Measurements from ENCODE around the gene DAND5. TPM values are rescaled to one million over a fixed set of nuclear protein-coding genes. Genes with fewer than 3 reads are reported as not detected.

Gene DAND5
- total and polyA plus RNA-seq, 10 of the 15 experiments (the other 5 are each of a cell fraction or from before 2014, with no cell fraction given), result 0.06 to 0.15 (median 0.12) TPM; not detected in 5

DNA sequence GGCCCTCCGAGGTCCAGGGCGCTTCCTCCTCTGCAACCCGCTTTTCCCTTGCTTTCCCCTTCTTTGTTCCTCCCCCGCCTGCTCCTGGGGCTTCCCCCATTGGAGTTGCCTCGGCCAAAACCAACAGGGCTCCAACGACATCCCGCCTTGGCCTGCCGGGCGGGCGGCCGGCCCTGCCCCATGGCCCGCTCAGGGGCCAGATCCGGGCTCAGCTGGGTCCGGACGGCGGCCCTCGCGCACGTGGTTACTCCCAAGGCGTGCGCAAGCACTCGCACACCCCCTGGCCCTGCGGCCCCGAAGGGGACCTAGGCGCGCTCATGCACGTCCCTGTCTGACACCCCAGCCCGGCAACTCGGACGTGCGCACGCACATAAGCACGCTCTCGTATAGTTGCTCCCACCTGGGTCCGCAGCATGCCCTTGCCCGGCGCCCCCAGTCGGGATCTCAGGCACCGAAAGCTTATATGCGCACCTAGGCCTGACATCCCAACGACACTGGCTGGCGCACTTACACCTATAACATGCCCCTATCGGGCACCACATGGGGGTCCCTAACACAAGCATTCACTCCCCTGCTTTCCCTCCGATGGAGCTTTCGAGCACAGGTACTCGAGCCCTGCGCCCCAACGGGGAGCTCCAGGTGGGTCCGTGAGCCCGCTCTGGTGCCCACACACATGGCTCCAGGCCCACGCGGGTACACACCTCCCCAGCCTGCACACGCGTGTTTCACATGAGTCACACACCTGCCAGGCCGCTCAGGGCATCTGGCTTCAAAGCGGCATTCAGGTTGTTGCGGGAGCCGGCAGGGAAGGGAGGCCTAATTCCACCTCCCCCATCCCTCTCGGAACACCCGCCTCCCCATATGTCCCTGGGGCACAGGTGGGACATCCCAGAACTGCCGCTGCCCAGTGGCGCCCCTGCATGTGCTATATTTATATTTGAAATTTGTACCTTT is 40.9 kb downstream of the DAND5 start:
- Histone ChIP-seq H3K9me3 (replicated peaks; ENCODE audit: control insufficient read depth, insufficient read depth, low read length) (no peaks in the 10 kb centered on the region), H3K4me2 (ENCODE audit: control insufficient read depth, insufficient read depth) (no peak overlapping the region), H3K9ac (ENCODE audit: control insufficient read depth, insufficient read depth, low read length) (no peak overlapping the region), H3K27me3 (replicated peaks in 1 of 2; ENCODE audit: control insufficient read depth in 2 of 2, insufficient read depth in 2 of 2, low read length in 1 of 2) (peaks cover 13 to 30% of the 10 kb centered on the region in 2 experiments), H4K20me1 (ENCODE audit: control insufficient read depth, insufficient read depth) (no peaks in the 10 kb centered on the region), H3K36me3 (ENCODE audit: control insufficient read depth in 2 of 2, insufficient read depth in 2 of 2, low read length in 1 of 2) (no peaks in the 10 kb centered on the region), H3K27ac (ENCODE audit: control insufficient read depth, insufficient read depth) (no peak overlapping the region), H2AFZ (ENCODE audit: control insufficient read depth, low read depth, low read length) (no peak overlapping the region), H3K4me1 (ENCODE audit: control insufficient read depth, insufficient read depth, low read length) (peaks cover 6% of the 10 kb centered on the region; the same call in 1 of the 2 replicates), H3K79me2 (ENCODE audit: control insufficient read depth, insufficient read depth, low read length) (no peaks in the 10 kb centered on the region), H3K4me3 (no peak overlapping the region)
- 79% methylated on average over 47 of the region's 62 CpGs for WGBS (ENCODE audit: insufficient coverage, insufficient replicate concordance, low lambda C conversion rate, missing lambda C conversion rate)
- intact Hi-C loops (cut with micrococcal nuclease; ENCODE audit: unreplicated experiment), result no loop called here
- ChIA-PET RAD21 (ENCODE audit: unreplicated experiment) (no interaction called here), CTCF (interaction anchor here (0.7 kb wide), 1 partner anchor 51 kb away, joined by 3 read pairs; no protein-coding TSS in a partner anchor), POLR2A (no interaction called here), SMC1A (ENCODE audit: uncharacterized antibody, unreplicated experiment) (no interaction called here)
- ATAC-seq (no peak), FAIRE-seq (no peak), DNase-seq (ENCODE audit: low read depth, low spot score) (no peak)
- in situ Hi-C loops (cut with MboI), result no loop called here
- TF ChIP-seq BHLHE40 (IDR thresholded peaks at IDR 0.05; ENCODE audit: borderline replicate concordance in 1 of 2, low read depth in 2 of 2, low read length in 1 of 2) (peak in 1 of 2 experiments; percentile 10; a peak in 1 of 4 replicates), EZH2 (IDR thresholded peaks at IDR 0.05; ENCODE audit: borderline replicate concordance, control insufficient read depth, low read depth, low read length) (no peak)
- BruUV-seq (replicated peaks), result no TSS peak

DNA sequence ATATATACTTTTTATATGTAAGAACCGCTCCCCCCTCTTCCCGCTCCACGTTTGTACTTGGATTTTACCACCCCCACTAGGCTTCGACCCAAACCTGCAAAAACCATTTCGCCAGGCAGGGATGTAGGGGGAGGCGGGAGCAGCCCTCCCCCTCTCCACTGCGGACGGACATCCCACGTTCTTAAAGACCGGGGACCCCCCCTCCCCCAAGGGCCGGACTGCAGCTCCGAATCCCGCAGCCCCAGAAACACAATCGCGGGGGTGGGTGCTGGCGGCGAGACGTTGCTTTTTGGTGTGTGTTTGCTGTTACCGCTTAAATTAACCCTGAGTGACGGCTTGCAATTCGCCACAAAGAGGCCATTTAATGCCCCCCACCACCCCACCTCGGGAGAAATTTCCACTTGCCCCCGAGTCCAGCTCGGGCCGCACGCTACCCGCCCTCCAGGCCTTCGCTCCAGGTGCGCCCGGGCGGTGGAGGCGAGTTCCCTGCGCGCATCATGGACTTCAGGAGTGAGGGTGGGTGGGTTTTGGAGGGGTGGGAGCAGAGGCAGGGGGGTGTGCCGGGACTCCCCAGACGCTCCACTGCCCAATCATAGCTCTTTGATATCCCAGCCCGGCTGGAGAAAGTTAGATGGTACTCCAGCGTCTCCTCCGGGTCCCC is 41.7 kb downstream of the DAND5 start:
- Histone ChIP-seq H3K79me2 (ENCODE audit: control insufficient read depth, insufficient read depth, low read length) (no peaks in the 10 kb centered on the region), H3K4me1 (ENCODE audit: control insufficient read depth, insufficient read depth, low read length) (peaks cover 6% of the 10 kb centered on the region; the same call in 1 of the 2 replicates), H3K27me3 (replicated peaks in 1 of 2; ENCODE audit: control insufficient read depth in 2 of 2, insufficient read depth in 2 of 2, low read length in 1 of 2) (peaks cover 15 to 30% of the 10 kb centered on the region in 2 experiments), H3K4me3 (no peak overlapping the region), H3K9ac (ENCODE audit: control insufficient read depth, insufficient read depth, low read length) (no peak overlapping the region), H2AFZ (ENCODE audit: control insufficient read depth, low read depth, low read length) (no peak overlapping the region), H3K27ac (ENCODE audit: control insufficient read depth, insufficient read depth) (no peak overlapping the region), H3K4me2 (ENCODE audit: control insufficient read depth, insufficient read depth) (no peak overlapping the region), H3K9me3 (replicated peaks; ENCODE audit: control insufficient read depth, insufficient read depth, low read length) (no peaks in the 10 kb centered on the region), H4K20me1 (ENCODE audit: control insufficient read depth, insufficient read depth) (no peaks in the 10 kb centered on the region), H3K36me3 (ENCODE audit: control insufficient read depth in 2 of 2, insufficient read depth in 2 of 2, low read length in 1 of 2) (no peaks in the 10 kb centered on the region)
- BruUV-seq (replicated peaks), result no TSS peak
- ChIA-PET POLR2A (no interaction called here), CTCF (no interaction called here), SMC1A (ENCODE audit: uncharacterized antibody, unreplicated experiment) (no interaction called here), RAD21 (ENCODE audit: unreplicated experiment) (no interaction called here)
- no peak for DNase-seq (ENCODE audit: low read depth, low spot score)
- no peak for ATAC-seq
- no peak for TF ChIP-seq RUNX3 (IDR thresholded peaks at IDR 0.05; ENCODE audit: low read length)
- 68% methylated on average over 34 of the region's 39 CpGs for WGBS (ENCODE audit: insufficient coverage, insufficient replicate concordance, low lambda C conversion rate, missing lambda C conversion rate)
- intact Hi-C loops (cut with micrococcal nuclease; ENCODE audit: unreplicated experiment) (no loop called here), in situ Hi-C loops (cut with MboI) (no loop called here)
- no peak for FAIRE-seq

Data from GM12878 (cell line).